ENCODE data around the gene HDAC6. TPM values are rescaled to one million over a fixed set of nuclear protein-coding genes. Genes with fewer than 3 reads are reported as not detected.
"Not testable (repeated sequence)": the region's sequence is repeated elsewhere in the genome, so short reads cannot be mapped to it uniquely, and the experiment has no call there.

Gene HDAC6
- total RNA-seq, 1 donor from 2014 or later = 57.1 TPM

DNA sequence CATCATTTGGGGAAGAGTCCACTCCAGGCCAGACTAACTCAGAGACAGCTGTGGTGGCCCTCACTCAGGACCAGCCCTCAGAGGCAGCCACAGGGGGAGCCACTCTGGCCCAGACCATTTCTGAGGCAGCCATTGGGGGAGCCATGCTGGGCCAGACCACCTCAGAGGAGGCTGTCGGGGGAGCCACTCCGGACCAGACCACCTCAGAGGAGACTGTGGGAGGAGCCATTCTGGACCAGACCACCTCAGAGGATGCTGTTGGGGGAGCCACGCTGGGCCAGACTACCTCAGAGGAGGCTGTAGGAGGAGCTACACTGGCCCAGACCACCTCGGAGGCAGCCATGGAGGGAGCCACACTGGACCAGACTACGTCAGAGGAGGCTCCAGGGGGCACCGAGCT lies 21.2 kb downstream of the HDAC6 start:
- no peak for DNase-seq (ENCODE audit: extremely low read depth, low read depth, low spot score)

DNA sequence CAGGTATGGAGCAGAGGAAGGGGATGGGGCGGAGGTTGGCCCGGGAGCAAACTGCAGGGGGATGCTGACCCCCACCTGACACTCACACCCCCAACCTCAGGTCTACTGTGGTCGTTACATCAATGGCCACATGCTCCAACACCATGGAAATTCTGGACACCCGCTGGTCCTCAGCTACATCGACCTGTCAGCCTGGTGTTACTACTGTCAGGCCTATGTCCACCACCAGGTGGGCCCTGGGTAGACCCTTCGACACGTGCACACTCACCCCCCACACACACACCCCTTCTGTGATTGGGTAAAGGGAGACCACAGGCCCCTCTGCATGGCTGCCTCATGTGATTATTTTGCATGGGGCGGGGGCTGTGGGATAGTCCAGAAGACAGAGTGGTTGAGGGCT lies 22.2 kb downstream of the HDAC6 start:
- DNase-seq (ENCODE audit: extremely low read depth, low read depth, low spot score) = no peak

DNA sequence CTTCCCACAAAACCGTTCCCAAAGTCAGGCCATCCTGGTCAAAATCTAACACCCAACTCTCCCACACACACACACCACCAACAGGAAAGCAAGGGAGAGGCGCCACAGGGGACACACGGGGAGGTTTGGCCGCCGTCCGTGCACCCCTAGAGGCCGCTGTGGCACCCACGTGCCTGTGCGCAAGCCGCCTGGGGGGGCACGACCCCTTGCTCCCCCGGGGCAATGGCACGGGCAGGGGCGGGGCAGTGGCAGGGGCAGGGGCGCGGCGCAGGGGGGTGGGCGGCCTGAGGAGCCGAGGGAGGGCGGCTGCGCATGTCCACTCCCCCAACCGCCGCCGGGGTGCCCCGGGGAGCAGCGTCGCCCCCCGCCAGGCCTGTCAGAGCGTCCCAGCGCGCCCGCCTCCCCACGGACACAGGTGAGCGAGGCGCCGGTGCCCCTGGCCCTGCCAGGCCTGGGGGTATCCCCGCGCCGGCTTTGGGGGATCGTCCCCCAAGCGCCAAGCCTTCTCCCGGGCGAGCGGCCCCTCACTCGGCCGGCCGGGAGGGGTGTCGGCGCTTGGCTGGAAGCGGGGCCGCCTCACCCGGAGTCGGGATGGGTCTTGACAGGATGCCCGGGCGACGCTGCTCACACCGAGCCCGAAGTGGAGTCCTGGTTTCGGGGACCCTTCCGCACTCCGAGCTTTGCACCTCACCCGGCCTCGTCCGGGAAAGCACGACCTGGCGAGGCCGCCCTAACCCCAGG lies 24.4 kb downstream of the HDAC6 start, which contains the start of gene ERAS:
ERAS (plus strand) TSS at position 379 of the 741 bp plus-strand sequence. CDS start 2,611 bp downstream, outside the sequence.
- DNase-seq (ENCODE audit: extremely low read depth, low read depth, low spot score) = no peak

DNA sequence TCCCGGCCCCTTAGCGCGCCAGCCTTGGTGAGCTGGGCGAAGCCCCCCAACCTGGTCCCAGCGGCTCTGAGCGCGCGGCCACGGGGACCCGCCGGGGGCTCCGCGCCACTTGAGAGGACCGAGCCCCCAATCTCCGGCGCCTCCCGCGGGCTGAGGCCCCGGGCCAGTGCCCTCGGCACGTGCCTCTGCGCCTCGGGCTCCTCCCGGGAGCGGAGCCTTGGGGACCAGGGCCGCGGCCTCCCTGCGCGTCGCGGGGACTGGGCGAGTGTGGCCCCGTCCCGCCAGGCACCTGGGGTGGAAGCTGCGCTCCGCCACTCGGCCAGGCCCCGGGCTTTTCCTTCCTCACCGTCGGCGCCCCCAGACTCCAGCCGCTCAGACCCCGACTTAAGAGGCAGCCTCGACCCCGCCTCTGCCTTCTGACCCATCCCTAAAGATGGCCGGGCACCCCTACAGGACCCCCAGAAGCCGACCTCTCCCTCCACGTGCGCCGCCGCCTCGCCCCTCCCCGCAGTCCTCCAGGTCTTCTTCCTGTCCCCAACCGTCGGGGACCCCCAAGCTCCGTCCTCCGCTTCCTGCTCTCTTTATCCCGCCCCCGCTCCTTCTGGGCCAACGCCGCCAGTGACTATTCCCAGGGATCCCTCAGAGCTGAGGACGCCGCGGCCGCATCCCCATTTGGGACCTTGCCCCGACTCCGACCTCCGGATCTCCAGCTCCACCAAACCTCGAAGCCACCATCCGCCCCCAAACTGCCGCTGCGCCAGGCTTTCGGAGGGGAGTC lies 25.2 kb downstream of the HDAC6 start:
- DNase-seq (ENCODE audit: extremely low read depth, low read depth, low spot score) = no peak

DNA sequence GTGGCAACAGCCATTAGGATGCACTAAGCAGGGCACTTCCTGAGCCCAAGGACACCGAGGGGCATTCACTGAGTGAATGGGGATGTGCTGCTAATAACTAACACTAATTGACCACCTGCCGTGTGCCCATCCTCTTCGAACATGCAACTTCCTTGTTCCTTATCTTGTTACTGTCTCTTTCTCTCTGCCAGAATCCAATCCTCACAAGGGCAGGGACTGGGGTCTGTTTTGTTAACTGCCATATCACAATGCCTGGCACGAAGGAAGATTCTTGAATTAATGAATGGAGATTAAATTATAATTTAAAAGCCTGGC lies 25.7 kb downstream of the HDAC6 start:
- no peak for DNase-seq (ENCODE audit: extremely low read depth, low read depth, low spot score)

DNA sequence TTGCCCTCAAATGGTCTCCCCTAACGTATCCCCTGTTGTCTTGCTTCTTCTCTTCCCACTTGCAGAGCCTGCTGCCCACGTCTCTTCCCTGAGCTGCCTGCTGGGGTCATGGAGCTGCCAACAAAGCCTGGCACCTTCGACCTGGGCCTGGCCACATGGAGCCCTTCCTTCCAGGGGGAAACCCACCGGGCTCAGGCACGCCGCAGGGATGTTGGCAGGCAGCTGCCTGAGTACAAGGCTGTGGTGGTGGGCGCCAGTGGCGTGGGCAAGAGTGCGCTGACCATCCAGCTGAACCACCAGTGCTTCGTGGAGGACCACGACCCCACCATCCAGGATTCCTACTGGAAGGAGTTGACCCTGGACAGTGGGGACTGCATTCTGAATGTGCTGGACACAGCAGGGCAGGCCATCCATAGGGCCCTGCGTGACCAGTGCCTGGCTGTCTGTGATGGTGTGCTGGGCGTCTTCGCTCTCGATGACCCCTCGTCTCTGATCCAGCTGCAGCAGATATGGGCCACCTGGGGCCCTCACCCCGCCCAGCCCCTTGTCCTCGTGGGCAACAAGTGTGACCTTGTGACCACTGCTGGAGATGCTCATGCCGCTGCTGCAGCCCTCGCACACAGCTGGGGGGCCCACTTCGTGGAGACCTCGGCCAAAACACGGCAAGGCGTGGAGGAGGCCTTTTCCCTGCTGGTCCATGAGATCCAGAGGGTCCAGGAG lies 27.3 kb downstream of the HDAC6 start:
- no peak for DNase-seq (ENCODE audit: extremely low read depth, low read depth, low spot score)

DNA sequence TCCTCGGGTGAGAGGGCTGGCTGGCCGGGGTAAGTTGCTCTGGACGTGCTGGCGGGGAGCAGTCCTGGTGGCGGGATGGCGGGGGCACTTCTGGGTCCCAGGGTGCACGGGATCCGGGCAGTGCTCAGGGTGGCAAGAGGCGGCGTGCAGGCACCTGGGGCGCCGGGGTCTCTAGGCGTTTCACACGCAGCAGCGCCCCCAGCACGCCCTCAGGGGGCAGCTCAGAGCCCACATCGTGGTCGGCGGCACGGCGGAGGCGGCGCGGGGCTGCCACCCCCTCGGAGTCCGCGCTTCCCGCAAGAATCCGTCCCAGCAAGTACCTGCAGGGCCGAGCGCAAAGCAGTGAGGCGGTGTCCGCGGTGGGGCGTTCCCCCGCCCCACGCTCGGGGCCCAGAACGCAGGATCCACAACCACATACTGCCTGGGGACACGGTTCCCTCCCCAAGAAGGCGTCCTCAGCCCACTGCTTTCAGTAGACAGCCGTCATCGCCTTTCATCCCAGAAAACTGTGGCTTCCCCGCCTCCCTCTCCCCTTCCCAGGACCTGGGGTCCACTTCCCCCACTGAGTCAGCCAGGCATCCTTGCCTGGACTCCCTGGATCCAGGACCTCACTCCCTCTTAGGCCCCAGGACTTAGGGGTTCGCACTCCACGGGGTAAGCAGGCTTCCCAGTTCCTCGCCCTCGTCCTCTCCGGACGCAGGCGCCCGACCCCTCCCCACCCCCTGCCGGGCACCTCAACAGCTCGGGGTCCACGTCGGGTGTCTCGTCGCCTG lies 29.5 kb downstream of the HDAC6 start:
- DNase-seq (ENCODE audit: extremely low read depth, low read depth, low spot score) = no peak

DNA sequence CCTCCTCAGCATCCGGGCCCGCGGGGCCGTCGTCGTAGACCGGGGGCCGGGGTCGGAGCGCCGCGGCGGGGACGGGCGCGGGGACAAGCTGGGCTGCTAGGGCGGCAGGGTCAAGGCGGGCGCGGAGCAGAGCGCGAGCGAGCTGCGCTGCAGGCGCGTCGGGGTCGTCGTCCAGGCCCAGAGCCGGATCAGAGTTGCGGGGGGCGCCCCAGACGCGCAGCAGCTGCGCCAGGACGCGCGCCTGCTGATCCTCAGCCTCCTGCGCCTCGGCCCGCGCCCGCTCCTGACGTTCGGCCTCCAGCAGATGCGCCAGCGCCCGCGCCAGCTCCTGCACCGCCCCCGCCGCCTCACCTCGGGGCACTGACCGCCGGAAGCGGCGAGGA lies 30.0 kb downstream of the HDAC6 start:
- no peak for DNase-seq (ENCODE audit: extremely low read depth, low read depth, low spot score)

DNA sequence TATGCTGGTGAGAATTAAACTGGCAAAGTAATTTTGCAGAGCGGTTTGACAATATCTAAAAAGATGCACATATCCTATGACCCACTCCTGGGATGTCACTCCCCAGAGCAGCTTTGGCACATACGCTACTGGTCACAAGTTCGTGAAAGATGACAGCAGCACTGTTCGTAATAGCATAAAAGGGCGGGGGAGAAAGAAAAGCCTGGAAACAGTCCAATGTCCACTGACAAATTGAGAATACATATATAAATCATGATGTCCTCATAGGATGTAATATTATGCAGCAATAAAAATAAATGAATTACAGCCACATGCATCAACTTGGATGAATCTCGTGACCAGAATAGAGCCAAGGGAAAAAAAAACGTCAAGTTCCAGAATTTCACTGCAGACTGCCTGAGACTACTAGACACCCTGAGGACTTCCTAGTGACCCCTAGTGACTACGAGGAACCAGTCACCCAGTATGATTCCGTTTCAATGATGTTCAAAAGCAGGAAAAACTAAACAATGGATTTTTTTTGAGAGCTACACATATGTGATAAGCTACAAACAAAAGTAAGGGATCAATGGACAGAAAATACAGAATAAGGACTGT lies 31.8 kb downstream of the HDAC6 start:
- DNase-seq (ENCODE audit: extremely low read depth, low read depth, low spot score) = no peak

DNA sequence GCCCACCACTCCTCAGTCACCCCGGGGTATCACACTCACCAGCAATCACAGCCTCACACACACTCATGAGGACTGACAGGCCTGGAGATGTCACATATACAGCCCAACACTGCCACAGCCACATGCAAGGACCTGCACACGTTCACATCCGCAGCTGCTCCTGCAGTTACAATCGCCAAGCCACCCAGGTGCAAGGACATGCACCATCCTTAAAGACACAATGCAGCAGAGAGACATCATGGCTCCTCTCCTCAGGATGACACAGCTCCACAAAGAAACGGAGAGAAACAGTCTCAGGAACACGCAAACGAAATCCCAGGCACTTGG lies 32.5 kb downstream of the HDAC6 start:
- no peak for DNase-seq (ENCODE audit: extremely low read depth, low read depth, low spot score)

DNA sequence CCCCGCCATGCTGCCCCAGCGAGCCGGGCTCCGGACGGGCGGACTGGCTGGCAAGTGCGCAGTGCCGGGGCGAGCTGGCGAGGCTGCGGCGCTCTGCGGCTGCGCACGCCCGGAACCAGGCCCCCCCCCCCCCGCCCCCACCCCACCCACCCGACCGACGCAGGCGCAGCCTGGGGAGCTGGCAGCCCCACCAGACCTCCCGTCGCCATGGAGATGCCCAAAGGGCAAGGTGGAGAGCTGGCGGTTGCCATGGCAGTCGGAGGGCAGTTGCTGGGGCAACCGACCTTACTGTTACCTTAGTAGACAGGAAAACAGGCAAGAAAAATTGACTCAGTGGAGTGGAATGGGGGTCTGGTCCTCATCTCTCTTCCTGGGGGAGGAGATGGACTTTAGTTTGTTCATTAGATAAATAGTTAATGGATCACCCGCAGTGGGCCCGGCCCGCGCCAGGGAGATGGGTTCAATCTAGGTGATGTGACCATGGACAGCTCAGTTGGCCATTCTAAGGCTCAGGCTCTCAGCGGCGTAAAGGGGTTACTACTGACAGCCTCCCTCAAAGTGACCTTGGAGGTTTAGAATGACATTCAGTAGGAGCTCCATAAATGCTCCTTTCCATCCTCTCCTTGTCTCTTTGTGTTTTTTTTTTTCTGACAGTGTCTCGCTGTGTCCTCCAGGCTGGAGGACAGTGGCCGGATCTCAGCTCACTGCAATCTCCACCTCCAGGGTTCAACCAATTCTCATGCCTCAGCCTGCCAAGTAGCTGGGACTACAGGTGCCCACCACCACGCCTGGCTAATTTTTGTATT lies 33.9 kb downstream of the HDAC6 start, which contains the start of gene PCSK1N:
PCSK1N (minus strand) TSS at position 87 of the 806 bp plus-strand sequence; CDS start at position 9, 78 bp downstream.
- no peak for DNase-seq (ENCODE audit: extremely low read depth, low read depth, low spot score)

DNA sequence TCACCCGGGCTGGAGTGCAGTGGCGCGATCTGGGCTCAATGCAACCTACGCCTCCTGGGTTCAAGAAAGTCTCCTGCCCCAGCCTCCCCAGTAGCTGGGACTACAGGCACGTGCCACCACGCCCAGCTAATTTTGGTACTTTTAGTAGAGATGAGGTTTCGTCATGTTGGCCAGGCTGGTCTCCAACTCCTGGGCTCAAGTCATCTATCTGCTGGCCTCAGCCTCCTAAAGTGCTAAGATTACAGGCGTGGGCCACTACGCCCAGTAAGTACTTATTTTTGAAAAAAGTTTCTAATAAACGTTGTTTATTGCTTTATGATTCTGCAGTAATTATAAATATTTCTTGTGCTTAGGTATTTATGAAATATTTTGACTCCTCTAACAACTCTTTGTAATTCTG lies 37.8 kb downstream of the HDAC6 start:
- DNase-seq (ENCODE audit: extremely low read depth, low read depth, low spot score) = no peak

DNA sequence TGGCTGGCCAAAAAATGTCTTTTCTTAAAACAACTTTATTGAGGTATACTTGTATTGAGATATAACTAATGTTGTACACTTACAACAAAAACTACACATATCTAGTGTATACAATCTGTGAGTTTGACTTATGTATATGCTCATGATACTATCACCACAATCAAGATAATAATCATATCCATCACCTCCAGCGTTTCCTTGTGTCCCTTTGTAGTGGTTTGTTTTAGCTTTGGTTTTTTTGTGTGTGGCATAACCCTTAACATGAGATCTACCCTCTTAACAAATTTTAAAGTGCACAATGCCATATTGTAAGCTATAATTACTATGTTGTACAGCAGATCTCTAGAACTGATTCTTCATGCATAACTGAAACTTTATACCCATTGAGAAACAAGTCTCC lies 47.0 kb downstream of the HDAC6 start:
- no peak for DNase-seq (ENCODE audit: extremely low read depth, low read depth, low spot score)

DNA sequence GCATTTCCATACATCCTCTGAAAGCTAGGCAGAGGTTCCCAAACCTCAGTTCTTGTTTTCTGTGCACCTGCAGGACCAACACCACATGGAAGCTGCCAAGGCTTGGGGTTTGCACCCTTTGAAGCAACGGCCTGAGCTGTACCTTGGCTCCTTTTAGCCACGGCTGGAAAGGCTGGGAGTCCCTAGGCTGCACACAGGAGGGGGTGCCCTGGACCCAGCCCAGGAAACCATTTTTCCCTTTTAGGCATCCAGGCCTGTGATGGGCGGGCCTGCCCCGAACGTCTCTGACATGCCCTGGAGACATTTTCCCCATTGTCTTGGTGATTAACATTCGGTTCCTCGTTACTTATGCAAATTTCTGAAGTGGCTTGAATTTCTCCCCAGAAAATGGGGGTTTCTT lies 51.0 kb downstream of the HDAC6 start:
- no peak for DNase-seq (ENCODE audit: extremely low read depth, low read depth, low spot score)

DNA sequence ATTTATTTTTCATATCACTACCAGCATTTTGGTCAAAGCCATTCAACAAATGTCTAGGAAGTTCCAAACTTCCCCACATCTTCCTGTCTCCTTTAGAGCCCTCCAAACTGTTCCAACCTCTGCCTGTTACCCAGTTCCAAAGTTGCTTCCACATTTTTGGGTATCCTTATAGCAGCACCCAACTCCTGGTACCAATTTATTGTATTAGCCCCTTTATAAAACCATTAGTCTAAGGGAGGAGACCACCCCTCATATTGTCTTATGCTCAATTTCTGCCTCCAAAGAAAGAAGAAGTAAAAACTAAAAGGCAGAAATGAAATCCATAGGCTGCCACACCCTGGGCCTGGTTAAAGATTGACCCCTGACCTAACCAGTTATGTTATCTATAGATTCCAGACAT lies 51.6 kb downstream of the HDAC6 start:
- DNase-seq (ENCODE audit: extremely low read depth, low read depth, low spot score) = not testable (repeated sequence)

DNA sequence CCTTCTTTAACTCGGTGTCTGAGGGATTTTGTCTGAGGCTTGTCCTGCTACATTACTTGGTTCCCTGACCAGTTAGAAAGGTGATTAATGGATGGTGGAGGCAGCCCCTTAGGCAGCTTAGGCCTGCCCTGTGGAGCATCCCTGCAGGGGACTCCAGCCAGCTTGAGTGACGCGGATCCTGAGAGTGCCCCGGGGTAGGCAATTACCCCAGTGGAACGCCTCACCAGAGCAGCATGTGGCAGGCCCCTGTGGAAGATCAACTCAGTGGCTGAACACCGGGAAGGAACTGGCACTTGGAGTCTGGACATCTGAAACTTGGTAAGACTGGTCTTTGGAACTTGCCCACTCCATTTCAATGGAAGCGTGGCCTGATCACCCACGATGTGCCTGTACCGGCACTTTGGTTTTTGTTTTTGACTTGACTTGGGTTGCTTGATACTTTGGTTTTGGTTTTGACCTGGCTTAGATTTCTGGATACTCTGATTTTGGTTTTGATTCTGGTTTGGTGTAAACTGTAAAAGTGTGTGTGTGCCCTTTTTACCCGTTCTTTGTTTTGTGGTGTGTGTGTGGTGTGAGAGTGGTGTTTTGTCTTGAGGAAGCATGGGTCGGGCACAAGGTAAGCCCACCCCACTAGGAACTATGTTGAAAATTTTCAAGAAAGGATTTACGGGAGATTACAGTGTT lies 52.4 kb downstream of the HDAC6 start:
- DNase-seq (ENCODE audit: extremely low read depth, low read depth, low spot score) = not testable (repeated sequence)

DNA sequence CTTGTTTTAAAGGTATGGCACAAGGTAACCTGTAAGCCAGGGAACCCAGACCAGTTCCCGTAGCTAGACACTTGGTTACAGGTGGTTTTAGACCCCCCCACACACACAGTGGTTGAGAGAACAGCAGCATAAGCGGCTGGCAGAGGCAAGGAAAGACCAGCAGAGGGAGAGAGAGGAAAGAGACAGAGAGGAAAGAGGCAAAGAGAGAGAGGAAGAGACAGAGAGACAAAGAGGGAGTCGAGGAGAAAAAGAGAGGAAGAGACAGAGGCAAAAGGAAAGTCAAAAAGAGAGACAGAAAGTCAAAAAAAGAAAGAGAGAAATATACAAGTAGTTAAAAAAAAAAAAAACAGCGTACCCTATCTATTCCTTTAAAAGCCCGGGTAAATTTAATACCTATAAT lies 53.0 kb downstream of the HDAC6 start:
- no peak for DNase-seq (ENCODE audit: extremely low read depth, low read depth, low spot score)

DNA sequence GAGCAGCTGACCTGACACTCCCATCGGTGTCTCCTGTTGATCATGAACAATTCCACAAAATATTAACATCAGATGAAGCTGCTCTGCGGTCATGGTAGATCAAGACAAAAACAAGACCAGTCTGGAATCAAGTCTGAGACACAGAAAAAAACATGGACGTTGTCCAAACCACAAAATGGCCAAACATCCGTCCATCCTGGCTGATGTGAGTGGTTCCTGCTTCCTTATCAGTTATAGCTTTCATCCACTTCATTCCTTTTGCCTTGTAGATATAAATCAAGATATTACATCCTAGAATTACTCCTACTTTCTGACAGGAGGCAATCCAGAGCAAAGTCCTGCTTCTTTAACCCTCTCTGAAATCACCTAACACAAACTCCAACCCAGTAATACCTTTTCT lies 62.3 kb downstream of the HDAC6 start:
- DNase-seq (ENCODE audit: extremely low read depth, low read depth, low spot score) = no peak

DNA sequence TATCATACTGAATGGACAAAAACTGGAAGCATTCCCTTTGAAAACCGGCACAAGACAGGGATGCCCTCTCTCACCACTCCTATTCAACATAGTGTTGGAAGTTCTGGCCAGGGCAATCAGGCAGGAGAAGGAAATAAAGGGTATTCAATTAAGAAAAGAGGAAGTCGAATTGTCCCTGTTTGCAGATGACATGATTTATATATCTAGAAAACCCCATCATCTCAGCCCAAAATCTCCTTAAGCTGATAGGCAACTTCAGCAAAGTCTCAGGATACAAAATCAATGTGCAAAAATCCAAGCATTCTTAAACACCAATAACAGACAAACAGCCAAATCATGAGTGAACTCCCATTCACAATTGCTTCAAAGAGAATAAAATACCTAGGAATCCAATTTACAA lies 70.2 kb downstream of the HDAC6 start:
- not testable (repeated sequence) for DNase-seq (ENCODE audit: extremely low read depth, low read depth, low spot score)
